Adipocyte (in vitro differentiated cells): ENCODE measurements around the gene LGR5.

Experiments
- DNase-seq: peaks from one replicate; pipeline ENCODE4 v3.0.0-alpha.2; 2015; ENCODE audit warnings: low read depth
- H3K27me3 ChIP-seq: replicated peaks from 2 replicates; pipeline ENCODE4 v1.7.0; 2013; ENCODE audit warnings: mild to moderate bottlenecking, low read length, moderate library complexity; ENCODE audit not compliant: control insufficient read depth, insufficient read depth
- H3K36me3 ChIP-seq: 2 replicates; pipeline ENCODE4 v1.7.0; 2013; ENCODE audit warnings: low read length, mild to moderate bottlenecking, moderate library complexity; ENCODE audit not compliant: control insufficient read depth, insufficient read depth, severe bottlenecking
- H3K4me1 ChIP-seq: 2 replicates; pipeline ENCODE4 v1.7.0; 2013; ENCODE audit warnings: mild to moderate bottlenecking, low read length, moderate library complexity; ENCODE audit not compliant: control insufficient read depth, insufficient read depth
- H3K4me3 ChIP-seq: 2 replicates; pipeline ENCODE4 v1.7.0; 2013; ENCODE audit warnings: mild to moderate bottlenecking, low read length, moderate library complexity
- H3K9ac ChIP-seq: 2 replicates; pipeline ENCODE4 v1.7.0; 2013; ENCODE audit warnings: mild to moderate bottlenecking, low read length, moderate library complexity
- H3K9me3 ChIP-seq: 2 replicates; pipeline ENCODE4 v1.7.0; 2013; ENCODE audit warnings: mild to moderate bottlenecking, low read length, moderate library complexity; ENCODE audit not compliant: control insufficient read depth

LGR5 gene

DNA sequence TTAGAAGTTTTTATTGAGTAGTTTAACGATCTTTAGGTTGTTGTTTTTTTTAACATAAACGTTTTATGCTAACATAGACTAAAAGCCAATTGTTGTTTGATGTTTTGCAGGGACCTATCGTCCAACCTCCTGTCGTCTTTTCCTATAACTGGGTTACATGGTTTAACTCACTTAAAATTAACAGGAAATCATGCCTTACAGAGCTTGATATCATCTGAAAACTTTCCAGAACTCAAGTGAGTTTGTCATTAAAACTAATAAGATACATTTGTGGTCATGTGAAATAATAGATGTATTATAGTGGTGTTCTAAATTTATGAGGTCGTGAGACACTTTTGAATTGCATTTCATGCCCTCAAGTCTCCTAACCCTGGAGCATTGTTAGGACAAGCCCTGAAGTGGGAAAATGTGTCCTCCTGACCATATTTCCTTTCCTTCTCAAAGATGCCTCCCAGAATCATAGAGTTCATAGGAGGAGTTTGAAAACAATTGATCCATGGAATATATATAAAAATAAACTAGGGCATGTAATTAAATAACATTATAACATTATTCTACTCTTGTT, 139.2 kb downstream of the LGR5 start:
- Histone ChIP-seq H3K36me3 (no peaks in the 10 kb centered on the region), H3K27me3 (no peaks in the 10 kb centered on the region), H3K9ac (no peak overlapping the region), H3K9me3 (no peaks in the 10 kb centered on the region), H3K4me3 (no peak overlapping the region), H3K4me1 (no peaks in the 10 kb centered on the region)
- DNase-seq, result no peak

DNA sequence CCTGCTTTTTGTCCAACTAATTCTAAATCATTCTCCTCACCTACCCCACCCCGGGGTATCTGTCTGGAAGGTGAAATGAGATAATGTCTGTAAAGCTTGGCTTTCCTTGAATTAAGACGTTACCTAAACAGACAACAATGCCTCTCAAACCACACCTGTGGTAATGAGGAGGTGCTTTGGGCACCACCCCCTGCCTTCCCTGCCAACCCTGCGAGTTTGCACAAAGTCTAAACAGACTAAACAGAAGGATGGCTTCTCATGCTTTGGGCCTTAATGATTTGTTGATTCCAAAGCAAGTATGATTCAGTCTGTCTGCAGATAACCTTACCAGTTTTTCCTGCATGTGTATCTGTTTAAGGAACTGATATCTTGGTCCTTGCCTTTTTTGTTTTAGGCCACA, 141.6 kb downstream of the LGR5 start:
- no peaks in the 10 kb centered on the region for H3K36me3 ChIP-seq
- H3K9ac ChIP-seq, result no peak overlapping the region
- H3K27me3 ChIP-seq, result no peaks in the 10 kb centered on the region
- H3K4me1 ChIP-seq, result no peaks in the 10 kb centered on the region
- H3K4me3 ChIP-seq, result no peak overlapping the region
- no peak for DNase-seq
- no peaks in the 10 kb centered on the region for H3K9me3 ChIP-seq

DNA sequence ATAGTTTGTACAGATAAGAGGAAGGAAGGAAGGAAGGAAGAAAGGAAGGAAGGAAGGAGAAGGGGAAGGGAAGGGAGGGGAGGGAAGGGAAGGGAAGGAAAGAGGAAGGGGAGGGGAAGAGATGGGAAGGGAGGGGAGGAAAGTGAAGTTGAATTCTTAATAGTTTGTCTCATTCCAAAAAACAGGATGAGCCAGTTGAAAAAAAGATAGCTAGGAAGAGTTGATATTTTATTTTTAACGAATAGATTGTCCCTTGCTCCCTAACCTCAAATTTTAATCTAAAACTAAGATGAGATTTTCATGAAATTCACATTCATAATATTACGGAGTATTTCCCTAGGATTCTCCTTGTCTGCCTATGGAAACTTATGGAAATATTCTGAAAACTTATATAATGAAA, 143.3 kb downstream of the LGR5 start:
- H3K36me3 ChIP-seq, result no peaks in the 10 kb centered on the region
- no peak for DNase-seq
- no peak overlapping the region for H3K4me3 ChIP-seq
- no peak overlapping the region for H3K9ac ChIP-seq
- no peaks in the 10 kb centered on the region for H3K9me3 ChIP-seq
- H3K27me3 ChIP-seq, result no peaks in the 10 kb centered on the region
- no peaks in the 10 kb centered on the region for H3K4me1 ChIP-seq

DNA sequence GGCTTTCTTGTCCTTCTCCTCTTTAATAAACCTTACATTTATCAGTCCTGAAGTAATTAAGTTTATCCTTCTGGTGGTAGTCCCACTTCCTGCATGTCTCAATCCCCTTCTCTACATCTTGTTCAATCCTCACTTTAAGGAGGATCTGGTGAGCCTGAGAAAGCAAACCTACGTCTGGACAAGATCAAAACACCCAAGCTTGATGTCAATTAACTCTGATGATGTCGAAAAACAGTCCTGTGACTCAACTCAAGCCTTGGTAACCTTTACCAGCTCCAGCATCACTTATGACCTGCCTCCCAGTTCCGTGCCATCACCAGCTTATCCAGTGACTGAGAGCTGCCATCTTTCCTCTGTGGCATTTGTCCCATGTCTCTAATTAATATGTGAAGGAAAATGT, 144.8 kb downstream of the LGR5 start:
- Histone ChIP-seq H3K4me3 (no peak overlapping the region), H3K36me3 (no peaks in the 10 kb centered on the region), H3K4me1 (no peaks in the 10 kb centered on the region), H3K9ac (no peak overlapping the region), H3K9me3 (no peaks in the 10 kb centered on the region), H3K27me3 (no peaks in the 10 kb centered on the region)
- no peak for DNase-seq

DNA sequence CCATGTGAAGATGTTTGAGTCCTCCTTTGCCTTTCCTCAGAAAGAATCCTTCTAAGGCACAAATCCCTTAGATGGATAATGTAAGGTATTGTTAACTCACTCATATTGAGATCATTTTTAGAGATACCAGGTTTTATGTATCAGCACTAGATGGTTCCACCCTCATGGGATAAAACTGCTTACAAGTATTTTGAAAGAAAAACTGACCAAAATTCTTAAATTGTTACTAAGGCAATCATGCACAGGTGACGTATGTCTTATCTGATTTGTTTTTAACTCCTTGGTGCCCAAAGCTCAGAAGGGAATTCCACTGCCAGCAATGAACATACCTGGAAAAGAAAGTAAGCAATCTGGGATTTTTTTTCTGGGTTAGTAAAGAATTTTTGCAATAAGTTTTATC, 145.6 kb downstream of the LGR5 start:
- Histone ChIP-seq H3K4me1 (no peaks in the 10 kb centered on the region), H3K9ac (no peak overlapping the region), H3K9me3 (no peaks in the 10 kb centered on the region), H3K4me3 (no peak overlapping the region), H3K27me3 (no peaks in the 10 kb centered on the region), H3K36me3 (no peaks in the 10 kb centered on the region)
- DNase-seq, result no peak

DNA sequence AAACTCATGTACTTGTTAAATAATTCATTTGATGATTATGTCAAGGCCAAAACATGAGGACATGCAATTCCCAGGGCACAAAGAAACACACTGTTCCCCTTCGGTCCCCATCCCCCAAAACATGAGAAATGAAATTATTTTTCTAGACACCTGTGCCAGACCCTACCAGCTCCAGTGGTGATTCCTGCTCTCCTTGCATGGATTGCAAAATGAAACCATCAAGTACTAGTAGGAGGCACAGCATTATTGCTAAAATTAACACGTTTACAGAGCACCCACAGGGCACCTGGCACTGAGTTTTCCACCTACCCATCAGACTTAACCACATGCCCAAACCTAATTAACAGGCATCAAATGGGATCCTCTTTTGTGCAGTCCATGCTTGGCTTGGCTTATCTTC, 147.4 kb downstream of the LGR5 start:
- H3K4me1 ChIP-seq, result no peaks in the 10 kb centered on the region
- no peaks in the 10 kb centered on the region for H3K27me3 ChIP-seq
- H3K9me3 ChIP-seq, result no peaks in the 10 kb centered on the region
- no peak overlapping the region for H3K4me3 ChIP-seq
- H3K36me3 ChIP-seq, result no peaks in the 10 kb centered on the region
- DNase-seq, result no peak
- no peak overlapping the region for H3K9ac ChIP-seq

DNA sequence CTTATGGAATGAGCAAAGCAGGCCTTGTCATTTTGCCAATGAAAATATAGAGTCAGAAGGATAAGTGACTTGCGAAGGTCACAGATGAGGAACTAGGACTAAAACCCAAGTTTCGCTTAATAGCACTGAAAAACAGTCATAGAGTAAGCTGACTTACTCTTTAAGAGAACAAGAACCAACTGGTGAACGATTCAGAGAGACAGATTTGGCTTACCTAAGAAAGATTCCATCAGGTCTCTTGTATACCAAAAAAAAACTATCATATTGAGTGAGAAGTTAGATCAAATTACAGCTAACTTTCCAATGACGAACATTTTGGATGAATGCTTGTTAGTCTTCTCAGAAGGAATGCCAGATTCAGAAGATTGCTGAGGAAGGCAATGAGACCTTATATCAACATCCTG, 149.9 kb downstream of the LGR5 start:
- Histone ChIP-seq H3K27me3 (no peaks in the 10 kb centered on the region), H3K9ac (no peak overlapping the region), H3K4me1 (peaks cover 5% of the 10 kb centered on the region), H3K36me3 (no peaks in the 10 kb centered on the region), H3K9me3 (no peaks in the 10 kb centered on the region), H3K4me3 (no peak overlapping the region)
- peak; percentile 61 for DNase-seq

DNA sequence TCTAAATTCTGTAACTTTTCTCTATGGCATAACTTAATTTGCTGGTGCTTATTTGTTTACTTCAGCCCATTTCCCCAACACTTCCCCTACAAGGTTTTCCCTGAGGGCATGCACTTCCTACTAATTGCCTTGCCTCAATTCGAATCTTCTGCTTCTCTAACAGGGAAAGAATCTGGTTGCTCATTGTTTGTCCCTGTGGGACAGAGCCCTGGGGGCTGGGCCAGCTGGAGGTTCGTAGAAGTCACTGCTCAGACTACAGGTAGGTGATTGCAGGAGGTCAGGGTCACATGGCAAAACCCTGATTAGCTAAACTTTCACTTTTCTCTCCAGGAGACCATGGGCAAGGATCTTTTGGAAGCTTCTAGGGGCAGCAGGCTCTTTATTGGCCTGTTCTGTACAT, 152.0 kb downstream of the LGR5 start:
- H3K9ac ChIP-seq, result no peak overlapping the region
- H3K4me1 ChIP-seq, result peaks cover 5% of the 10 kb centered on the region
- DNase-seq, result no peak
- no peak overlapping the region for H3K4me3 ChIP-seq
- no peaks in the 10 kb centered on the region for H3K9me3 ChIP-seq
- H3K27me3 ChIP-seq, result no peaks in the 10 kb centered on the region
- H3K36me3 ChIP-seq, result no peaks in the 10 kb centered on the region

DNA sequence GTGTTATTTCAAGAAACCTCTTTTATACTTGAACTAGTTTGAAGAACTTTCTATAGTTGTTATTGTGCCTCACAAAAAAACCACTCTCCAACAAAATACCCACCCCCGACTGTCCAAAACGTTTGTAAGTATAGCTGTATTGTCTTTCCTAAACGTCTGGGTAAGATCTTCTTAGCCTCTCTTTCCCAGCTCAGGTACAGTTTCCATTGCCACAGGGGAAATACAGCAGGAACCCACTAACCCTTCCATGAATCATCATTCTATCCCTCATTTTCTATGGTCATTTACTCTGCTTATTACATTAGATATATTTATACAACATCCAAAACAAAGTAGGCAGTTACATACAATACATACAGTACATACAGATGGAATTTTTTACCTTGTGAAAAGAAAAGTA, 153.2 kb downstream of the LGR5 start:
- no peak for DNase-seq
- H3K36me3 ChIP-seq, result no peaks in the 10 kb centered on the region
- no peak overlapping the region for H3K9ac ChIP-seq

DNA sequence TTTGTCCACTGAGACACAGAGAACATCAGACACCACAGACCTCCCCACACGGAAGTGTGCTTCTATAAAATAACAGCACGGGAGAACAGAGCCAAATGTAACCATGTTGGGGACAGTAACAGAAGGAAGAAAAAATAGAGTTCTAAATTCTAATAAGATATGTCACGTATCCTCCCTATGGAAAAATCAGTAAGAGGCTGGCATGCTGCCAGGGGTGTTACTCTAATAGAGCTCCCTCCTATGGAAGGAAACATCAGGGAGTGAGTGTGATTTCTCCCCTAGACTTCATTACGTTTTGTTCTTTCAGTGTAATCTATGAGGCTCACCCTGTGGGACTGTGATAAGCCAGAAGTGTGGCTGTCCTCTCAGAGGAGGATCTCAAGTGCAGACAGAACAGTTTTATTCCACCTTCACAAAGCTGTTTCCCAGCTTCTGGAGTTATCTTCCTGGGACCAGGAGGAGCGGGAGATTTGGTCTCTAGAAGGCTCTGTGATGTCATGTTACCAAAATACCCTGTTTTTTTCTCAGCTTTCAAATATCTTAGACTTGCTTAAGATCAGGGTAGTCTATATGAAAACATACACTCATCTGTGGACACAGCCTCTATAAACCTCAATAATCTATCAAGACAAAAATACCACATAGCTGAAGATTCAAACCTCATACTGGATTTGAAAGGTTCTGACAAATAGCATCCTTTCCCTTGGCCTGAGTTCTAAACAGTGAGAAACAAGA, 154.8 kb downstream of the LGR5 start:
- no peaks in the 10 kb centered on the region for H3K36me3 ChIP-seq
- H3K9me3 ChIP-seq, result no peaks in the 10 kb centered on the region
- H3K9ac ChIP-seq, result peak overlapping the region; percentile 65
- no peaks in the 10 kb centered on the region for H3K27me3 ChIP-seq
- peaks cover 5% of the 10 kb centered on the region for H3K4me1 ChIP-seq
- no peak for DNase-seq
- H3K4me3 ChIP-seq, result peak overlapping the region; percentile 74

More for the DNA sequence above, 153.2 kb downstream of the LGR5 start:
- H3K4me1 ChIP-seq, result peaks cover 5% of the 10 kb centered on the region
- H3K9me3 ChIP-seq, result no peaks in the 10 kb centered on the region
- no peaks in the 10 kb centered on the region for H3K27me3 ChIP-seq
- no peak overlapping the region for H3K4me3 ChIP-seq

DNA sequence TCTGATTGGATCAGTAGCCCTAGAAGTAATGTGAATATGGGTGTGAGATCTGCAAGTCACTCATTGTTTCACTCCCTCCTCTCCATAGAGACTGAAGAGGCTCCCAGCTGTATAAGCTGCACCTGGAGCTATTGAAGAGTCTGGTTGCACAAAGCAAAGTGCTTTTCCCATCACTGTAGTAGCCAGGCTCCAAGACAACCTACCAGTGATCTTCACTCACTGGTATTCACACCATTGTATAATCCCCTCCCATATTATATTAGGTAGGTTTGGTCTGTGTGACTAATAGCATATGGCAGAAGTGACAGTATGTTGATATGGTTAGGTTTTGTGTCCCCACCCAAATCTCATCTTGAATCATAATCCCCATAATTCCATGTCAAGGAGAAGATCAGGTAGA, 159.6 kb downstream of the LGR5 start:
- DNase-seq, result no peak
- Histone ChIP-seq H3K27me3 (no peaks in the 10 kb centered on the region), H3K4me3 (no peak overlapping the region), H3K36me3 (no peaks in the 10 kb centered on the region), H3K9ac (no peak overlapping the region), H3K4me1 (peaks cover 2% of the 10 kb centered on the region), H3K9me3 (no peaks in the 10 kb centered on the region)

DNA sequence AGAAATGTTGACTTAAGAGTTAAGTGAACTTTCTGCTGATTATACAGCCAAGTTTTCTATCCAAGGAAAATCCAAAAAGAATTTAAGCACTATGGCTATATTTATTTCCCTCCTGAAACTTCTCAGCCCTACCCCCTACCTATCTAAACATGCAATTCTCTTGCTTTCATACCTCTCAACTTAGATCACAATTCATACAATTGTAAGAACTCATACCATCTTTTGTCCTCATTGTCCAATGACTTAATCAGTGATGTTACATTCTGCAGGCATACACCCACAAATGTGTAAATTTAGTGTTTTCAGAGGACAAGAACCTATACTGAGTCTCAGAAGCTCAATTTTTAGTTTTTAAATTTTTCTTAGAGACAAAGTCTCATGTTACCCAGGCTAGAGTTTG, 161.9 kb downstream of the LGR5 start:
- no peaks in the 10 kb centered on the region for H3K9me3 ChIP-seq
- peak; percentile 7 for DNase-seq
- H3K4me1 ChIP-seq, result no peaks in the 10 kb centered on the region
- no peaks in the 10 kb centered on the region for H3K27me3 ChIP-seq
- H3K9ac ChIP-seq, result no peak overlapping the region
- H3K36me3 ChIP-seq, result peaks cover 19% of the 10 kb centered on the region
- H3K4me3 ChIP-seq, result no peak overlapping the region
